ENCODE data around the gene ST6GALNAC3.

- no peak for TF ChIP-seq EZH2phosphoT487 (IDR thresholded peaks at IDR 0.05; ENCODE audit: borderline replicate concordance, low read depth, low read length)
- no peak for TF ChIP-seq CTCF (conservative IDR thresholded peaks at IDR 0.05; ENCODE audit: low read length)
Measured at GRCh38 chr1:76098845-76099244, 24.3 kb downstream of the ST6GALNAC3 start.

All from OCI-LY7 (cell line).